GM12875 (cell line): ENCODE data around the gene SFTPA1.
"Not testable (repeated sequence)": the region's sequence is repeated elsewhere in the genome, so short reads cannot be mapped to it uniquely, and the experiment has no call there.

ENCODE experiments used
- H3K4me3 ChIP-seq: one replicate; pipeline ENCODE4 v1.5.1; 2011; ENCODE audit warnings: low read depth, low read length, control low read depth
- CTCF ChIP-seq: IDR thresholded peaks from 2 replicates; pipeline ENCODE4 v1.5.1; 2011; ENCODE audit warnings: low read depth, mild to moderate bottlenecking, control low read depth, inconsistent platforms, low read length, moderate library complexity, borderline replicate concordance; ENCODE audit not compliant: insufficient read depth

SFTPA1 gene

GRCh38 chr10:79601939-79602338, 8.8 kb upstream of the SFTPA1 start:
- no peak overlapping the region for H3K4me3 ChIP-seq
- no peak for TF ChIP-seq CTCF

- TF ChIP-seq CTCF: no peak
These were observed 7.8 kb upstream of the SFTPA1 start for GRCh38 chr10:79602953-79603352.

GRCh38 chr10:79604294-79604693, 6.4 kb upstream of the SFTPA1 start:
- TF ChIP-seq CTCF: no peak

More at GRCh38 chr10:79602953-79603352, 7.8 kb upstream of the SFTPA1 start:
- H3K4me3 ChIP-seq: no peak overlapping the region

GRCh38 chr10:79605308-79605707, 5.4 kb upstream of the SFTPA1 start:
- TF ChIP-seq CTCF: no peak
- no peak overlapping the region for H3K4me3 ChIP-seq

More at GRCh38 chr10:79604294-79604693, 6.4 kb upstream of the SFTPA1 start:
- H3K4me3 ChIP-seq: no peak overlapping the region

- TF ChIP-seq CTCF: peak; percentile 70
- H3K4me3 ChIP-seq: no peak overlapping the region
These were observed 2.0 kb upstream of the SFTPA1 start for GRCh38 chr10:79608505-79609375.

GRCh38 chr10:79611193-79611976, 646 bp downstream of the SFTPA1 start:
- H3K4me3 ChIP-seq: not testable (repeated sequence)

GRCh38 chr10:79615577-79615976, 4.8 kb downstream of the SFTPA1 start:
- H3K4me3 ChIP-seq: no peak overlapping the region
- no peak for TF ChIP-seq CTCF
